ENCODE results near the gene IMMP2L. TPM values are rescaled to one million over a fixed set of nuclear protein-coding genes. Genes with fewer than 3 reads are reported as not detected.

The IMMP2L gene
- total and polyA plus RNA-seq, 4 donors, result 7.3 to 21.1 (median 12.4) TPM

GRCh38 chr7:110620110-110620735 lies 942.1 kb downstream of the IMMP2L start:
- DNase-seq (ENCODE audit: low spot score), result no peak
- H3K36me3 ChIP-seq (ENCODE audit: control insufficient read depth in 4 of 4, insufficient read depth in 3 of 4, low read depth in 1 of 4, low read length in 3 of 4), result no peaks in the 10 kb centered on the region
- WGBS, result 88% methylated on average over 7 of the region's 7 CpGs
- no peak overlapping the region for H3K27ac ChIP-seq (ENCODE audit: low read depth in 1 of 2, low read length in 2 of 2)
- no peaks in the 10 kb centered on the region for H3K9me3 ChIP-seq (ENCODE audit: control insufficient read depth in 4 of 4, low read length in 3 of 4)
- no peak overlapping the region for H3K9ac ChIP-seq (ENCODE audit: low read depth in 1 of 2, low read length in 2 of 2)
- no peak for TF ChIP-seq CTCF (IDR thresholded peaks at IDR 0.05; ENCODE audit: low read depth, low read length, missing input control)
- TF ChIP-seq FOXA1 (IDR thresholded peaks at IDR 0.05), result no peak
- TF ChIP-seq ZBTB33 (IDR thresholded peaks at IDR 0.05), result no peak
- TF ChIP-seq FOXA2 (IDR thresholded peaks at IDR 0.05), result no peak
- H3K4me1 ChIP-seq (ENCODE audit: control insufficient read depth in 4 of 4, insufficient read depth in 4 of 4, low read length in 3 of 4), result no peaks in the 10 kb centered on the region
- H3K4me3 ChIP-seq (ENCODE audit: low read depth in 1 of 3, low read length in 3 of 3), result no peak overlapping the region
- no peaks in the 10 kb centered on the region for H3K27me3 ChIP-seq (ENCODE audit: control insufficient read depth in 4 of 4, insufficient read depth in 4 of 4, low read length in 3 of 4)

Small RNA genes within 50 kb of the gene (small RNA-seq; reads per million reads assigned to genes)
- gene AC003989.2, result not detected

Measured in liver (tissue), 10 donors.